ENCODE data around the gene POLK. TPM values are rescaled to one million over a fixed set of nuclear protein-coding genes. Genes with fewer than 3 reads are reported as not detected.
A peak's percentile ranks its signal among the peaks of the same experiment; 100 is the strongest.
"Not testable (repeated sequence)": the region's sequence is repeated elsewhere in the genome, so short reads cannot be mapped to it uniquely, and the experiment has no call there.

Gene POLK
- total RNA-seq, 2 experiments from 2014 or later: 25.2 to 28.6 TPM

- Mint-ChIP-seq H3K27me3 (no peaks in the 10 kb centered on the region), H3K36me3 (peaks cover 44% of the 10 kb centered on the region), H3K27ac (no peak overlapping the region), H3K4me3 (no peak overlapping the region), H3K9me3 (peaks cover 3% of the 10 kb centered on the region), H3K4me1 (peaks cover 2% of the 10 kb centered on the region)
- no peak for DNase-seq
Measured at GRCh38 chr5:75551471-75551870, 39.8 kb downstream of the POLK start.

DNA sequence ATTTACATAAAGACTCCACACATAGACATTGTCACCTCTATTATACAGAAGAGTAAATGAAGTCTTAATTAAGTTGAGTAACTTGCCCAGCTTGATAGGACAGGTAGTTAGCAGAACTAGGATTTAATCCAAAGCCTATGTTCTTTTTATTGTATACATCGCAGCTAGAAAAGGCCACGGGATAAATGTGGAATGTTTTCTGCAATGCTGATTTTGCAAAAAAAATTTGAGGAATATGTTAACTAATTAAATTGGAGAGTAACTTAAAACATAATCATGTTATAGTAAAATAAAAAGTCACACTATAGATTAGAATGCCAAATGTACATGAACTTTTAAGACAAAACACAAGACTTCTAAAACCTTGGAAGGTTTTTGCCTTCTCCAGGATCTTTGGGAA is 41.1 kb downstream of the POLK start:
- Mint-ChIP-seq H3K27me3 (no peaks in the 10 kb centered on the region), H3K27ac (no peak overlapping the region), H3K4me1 (no peaks in the 10 kb centered on the region)

DNA sequence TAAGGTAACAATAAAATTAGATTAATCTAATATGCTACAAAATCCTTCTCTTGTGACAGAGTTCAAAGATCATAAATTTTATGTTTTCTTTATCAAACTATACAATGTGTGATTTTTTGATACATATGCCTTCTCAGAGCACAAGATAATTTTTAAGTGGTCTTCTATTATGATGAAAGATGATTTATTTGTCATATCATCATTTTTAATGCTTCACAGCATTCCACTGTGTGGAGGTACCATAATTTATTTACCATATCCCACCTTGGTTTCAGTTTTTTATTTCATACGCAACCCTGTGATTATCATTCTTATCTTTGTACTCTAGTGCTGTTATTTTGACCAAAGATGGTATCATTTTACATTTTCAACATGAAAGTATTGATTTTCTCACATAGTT is 41.7 kb downstream of the POLK start:
- Mint-ChIP-seq H3K9me3 (peaks cover 7% of the 10 kb centered on the region), H3K27me3 (no peaks in the 10 kb centered on the region), H3K4me3 (no peak overlapping the region), H3K36me3 (peaks cover 58% of the 10 kb centered on the region), H3K27ac (no peak overlapping the region), H3K4me1 (peaks cover 3% of the 10 kb centered on the region)
- no peak for DNase-seq

More for the DNA sequence above, 41.1 kb downstream of the POLK start:
- peaks cover 53% of the 10 kb centered on the region for H3K36me3 Mint-ChIP-seq
- no peak for DNase-seq
- peaks cover 7% of the 10 kb centered on the region for H3K9me3 Mint-ChIP-seq
- H3K4me3 Mint-ChIP-seq: no peak overlapping the region

DNA sequence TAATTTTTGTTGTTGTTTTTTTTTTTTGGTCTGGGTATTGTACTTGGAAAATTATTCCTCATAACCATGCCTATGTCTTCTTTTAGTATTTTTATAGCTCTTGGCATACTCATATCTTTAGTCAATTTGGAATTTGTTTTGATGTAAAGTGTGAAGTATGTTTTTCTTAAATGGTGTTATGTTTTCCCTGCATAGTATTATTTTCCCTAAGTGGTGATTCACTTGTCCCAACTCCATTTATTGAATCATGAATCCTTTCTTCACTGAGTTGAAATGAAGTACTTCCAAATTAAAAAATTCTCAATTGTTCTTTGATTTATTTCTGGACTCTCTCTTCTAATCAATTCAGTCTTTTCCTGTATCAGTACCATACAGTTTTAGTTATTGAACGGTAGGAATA is 46.5 kb downstream of the POLK start:
- Mint-ChIP-seq H3K27me3 (no peaks in the 10 kb centered on the region), H3K27ac (no peak overlapping the region), H3K4me1 (peaks cover 14% of the 10 kb centered on the region), H3K9me3 (peaks cover 20% of the 10 kb centered on the region), H3K36me3 (peaks cover 72% of the 10 kb centered on the region), H3K4me3 (no peak overlapping the region)
- no peak for DNase-seq

DNA sequence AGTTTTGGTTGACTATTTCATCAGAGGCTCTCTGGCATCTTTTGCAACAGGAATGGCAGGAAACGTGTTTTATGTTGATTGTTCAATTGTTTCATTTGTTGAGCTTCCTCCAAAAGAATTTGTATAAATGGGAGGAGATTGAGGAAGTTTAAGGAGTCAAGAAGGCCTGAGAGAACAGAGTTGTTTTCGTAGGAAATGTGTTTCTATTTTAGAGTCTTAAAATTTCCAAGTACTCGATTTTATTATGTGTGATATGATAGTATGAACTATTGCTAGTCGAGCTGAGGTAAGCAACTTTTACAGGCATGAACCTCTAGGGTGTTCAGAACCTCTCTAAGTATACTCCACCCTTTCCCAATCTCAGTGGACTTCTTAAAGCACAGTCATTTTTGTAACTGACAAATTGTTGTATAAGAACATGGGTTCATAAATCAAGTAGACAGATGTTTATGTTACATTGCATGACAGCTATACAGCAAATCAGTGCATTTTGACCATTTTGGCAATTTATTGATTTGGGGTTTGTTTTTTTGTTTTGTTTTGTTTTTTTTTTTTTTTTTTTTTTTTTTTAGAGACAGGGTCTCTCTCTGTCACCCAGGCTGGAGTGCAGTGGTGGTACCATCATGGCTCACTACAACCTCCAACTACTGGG is 47.4 kb downstream of the POLK start:
- H3K27ac Mint-ChIP-seq: no peak overlapping the region
- H3K27me3 Mint-ChIP-seq: no peaks in the 10 kb centered on the region
- H3K9me3 Mint-ChIP-seq: peaks cover 29% of the 10 kb centered on the region
- peaks cover 77% of the 10 kb centered on the region for H3K36me3 Mint-ChIP-seq
- H3K4me1 Mint-ChIP-seq: peaks cover 16% of the 10 kb centered on the region
- H3K4me3 Mint-ChIP-seq: no peak overlapping the region
- no peak for DNase-seq

DNA sequence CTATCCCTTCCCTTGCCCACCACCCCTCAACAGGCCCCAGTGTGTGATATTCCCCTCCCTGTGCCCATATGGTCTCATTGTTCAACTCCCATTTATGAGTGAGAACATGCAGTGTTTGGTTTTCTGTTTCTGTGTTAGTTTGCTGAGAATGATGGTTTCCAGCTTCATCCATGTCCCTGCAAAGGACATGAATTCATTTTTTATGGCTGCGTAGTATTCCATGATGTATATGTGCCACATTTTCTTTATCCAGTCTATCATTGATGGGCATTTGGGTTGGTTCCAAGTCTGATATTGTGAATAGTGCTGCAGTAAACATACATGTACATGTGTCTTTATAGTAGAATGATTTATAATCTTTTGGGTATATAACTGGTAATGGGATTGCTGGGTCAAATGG is 49.0 kb downstream of the POLK start:
- H3K36me3 Mint-ChIP-seq: peaks cover 83% of the 10 kb centered on the region
- DNase-seq, H3K4me3 Mint-ChIP-seq, H3K27me3 Mint-ChIP-seq, H3K27ac Mint-ChIP-seq: not testable (repeated sequence)
- peaks cover 22% of the 10 kb centered on the region for H3K4me1 Mint-ChIP-seq
- peaks cover 36% of the 10 kb centered on the region for H3K9me3 Mint-ChIP-seq

GRCh38 chr5:75565991-75566709 is 54.5 kb downstream of the POLK start:
- DNase-seq, H3K27me3 Mint-ChIP-seq: not testable (repeated sequence)
- Mint-ChIP-seq H3K4me3 (peak overlapping the region; percentile 48), H3K4me1 (peaks cover 46% of the 10 kb centered on the region), H3K9me3 (peaks cover 33% of the 10 kb centered on the region), H3K36me3 (peaks cover 72% of the 10 kb centered on the region), H3K27ac (peak overlapping the region; percentile 94)

GRCh38 chr5:75566710-75567309 is 55.1 kb downstream of the POLK start:
- Mint-ChIP-seq H3K27ac (peak overlapping the region; percentile 94), H3K9me3 (peaks cover 31% of the 10 kb centered on the region), H3K4me3 (peak overlapping the region; percentile 48), H3K4me1 (peaks cover 46% of the 10 kb centered on the region), H3K36me3 (peaks cover 66% of the 10 kb centered on the region), H3K27me3 (no peaks in the 10 kb centered on the region)
- DNase-seq: peak; percentile 64

DNA sequence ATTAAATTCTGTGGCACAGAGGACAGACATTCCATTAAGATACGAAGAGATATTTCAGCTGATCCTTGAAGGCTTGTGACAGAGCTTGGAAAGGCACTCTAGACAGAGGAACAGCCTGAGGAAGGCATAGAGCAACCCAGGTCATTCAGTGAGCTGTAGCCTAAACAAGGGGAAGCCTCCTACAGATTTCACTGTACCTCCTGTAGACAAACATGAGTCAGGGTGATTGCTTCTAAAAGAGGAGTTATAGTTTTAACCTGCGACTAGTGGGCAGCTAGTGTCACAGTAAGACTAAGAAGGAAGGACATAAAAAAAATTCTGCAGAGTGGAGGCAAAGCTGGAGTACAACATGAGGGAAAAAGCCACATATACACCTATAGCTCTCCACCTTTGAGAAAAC is 56.0 kb downstream of the POLK start:
- Mint-ChIP-seq H3K4me1 (peaks cover 40% of the 10 kb centered on the region), H3K36me3 (peaks cover 60% of the 10 kb centered on the region), H3K9me3 (peaks cover 24% of the 10 kb centered on the region), H3K27me3 (no peaks in the 10 kb centered on the region), H3K4me3 (peak overlapping the region; percentile 52), H3K27ac (peak overlapping the region; percentile 94)
- DNase-seq: peak; percentile 8

- DNase-seq: no peak
- H3K4me1 Mint-ChIP-seq: peaks cover 40% of the 10 kb centered on the region
- peaks cover 19% of the 10 kb centered on the region for H3K9me3 Mint-ChIP-seq
- no peaks in the 10 kb centered on the region for H3K27me3 Mint-ChIP-seq
- H3K27ac Mint-ChIP-seq: peak overlapping the region; percentile 94
- H3K36me3 Mint-ChIP-seq: peaks cover 58% of the 10 kb centered on the region
- no peak overlapping the region for H3K4me3 Mint-ChIP-seq
Measured at GRCh38 chr5:75568202-75568601, 56.5 kb downstream of the POLK start.

GRCh38 chr5:75571547-75571946 is 59.9 kb downstream of the POLK start:
- DNase-seq: no peak
- no peak overlapping the region for H3K4me3 Mint-ChIP-seq
- H3K4me1 Mint-ChIP-seq: peaks cover 34% of the 10 kb centered on the region
- peaks cover 3% of the 10 kb centered on the region for H3K9me3 Mint-ChIP-seq
- peaks cover 30% of the 10 kb centered on the region for H3K36me3 Mint-ChIP-seq
- H3K27me3 Mint-ChIP-seq: no peaks in the 10 kb centered on the region
- no peak overlapping the region for H3K27ac Mint-ChIP-seq

- Mint-ChIP-seq H3K27me3 (no peaks in the 10 kb centered on the region), H3K36me3 (peaks cover 21% of the 10 kb centered on the region), H3K4me3 (no peak overlapping the region), H3K4me1 (peaks cover 13% of the 10 kb centered on the region), H3K27ac (peak overlapping the region; percentile 72), H3K9me3 (peaks cover 1% of the 10 kb centered on the region)
- DNase-seq: no peak
Measured at GRCh38 chr5:75574791-75575190, 63.1 kb downstream of the POLK start.

- H3K27me3 Mint-ChIP-seq, H3K4me3 Mint-ChIP-seq, H3K4me1 Mint-ChIP-seq, H3K9me3 Mint-ChIP-seq, DNase-seq, H3K27ac Mint-ChIP-seq: not testable (repeated sequence)
- peaks cover 19% of the 10 kb centered on the region for H3K36me3 Mint-ChIP-seq
Measured at GRCh38 chr5:75578280-75578679, 66.6 kb downstream of the POLK start.

- H3K4me1 Mint-ChIP-seq: no peaks in the 10 kb centered on the region
- H3K36me3 Mint-ChIP-seq: peaks cover 28% of the 10 kb centered on the region
- no peak overlapping the region for H3K4me3 Mint-ChIP-seq
- H3K27me3 Mint-ChIP-seq: no peaks in the 10 kb centered on the region
- no peak for DNase-seq
- H3K9me3 Mint-ChIP-seq: no peaks in the 10 kb centered on the region
- H3K27ac Mint-ChIP-seq: no peak overlapping the region
Measured at GRCh38 chr5:75584641-75585040, 73.0 kb downstream of the POLK start.

DNA sequence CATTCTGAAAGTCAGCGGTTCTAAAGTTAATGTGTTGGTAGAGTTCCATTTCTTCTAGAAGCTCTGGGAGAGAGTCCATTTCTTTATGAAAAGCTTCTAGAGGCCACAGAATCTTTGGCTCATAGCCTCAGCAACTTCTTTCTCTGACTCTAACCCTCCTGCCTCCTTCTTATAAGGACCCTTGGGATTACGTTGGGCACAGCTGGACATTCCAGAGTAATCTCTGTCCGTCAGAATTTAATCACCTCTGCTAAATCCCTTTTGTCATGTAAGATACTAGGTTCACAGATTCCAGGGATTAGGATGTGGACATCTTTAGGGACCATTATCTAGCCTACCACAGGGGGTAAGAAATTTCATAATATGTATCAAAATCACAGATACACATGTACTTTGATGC is 77.0 kb downstream of the POLK start:
- DNase-seq: no peak
- Mint-ChIP-seq H3K36me3 (peaks cover 30% of the 10 kb centered on the region), H3K9me3 (no peaks in the 10 kb centered on the region), H3K27ac (no peak overlapping the region), H3K4me3 (no peak overlapping the region), H3K27me3 (no peaks in the 10 kb centered on the region), H3K4me1 (no peaks in the 10 kb centered on the region)

All from activated naive CD8-positive, alpha-beta T cell treated with anti-CD3 and anti-CD28 coated beads for 36 hours (primary cell).